ENCODE results near the gene BTBD9.
"Not testable (repeated sequence)": the region's sequence is repeated elsewhere in the genome, so short reads cannot be mapped to it uniquely, and the experiment has no call there.

BTBD9 gene

DNA sequence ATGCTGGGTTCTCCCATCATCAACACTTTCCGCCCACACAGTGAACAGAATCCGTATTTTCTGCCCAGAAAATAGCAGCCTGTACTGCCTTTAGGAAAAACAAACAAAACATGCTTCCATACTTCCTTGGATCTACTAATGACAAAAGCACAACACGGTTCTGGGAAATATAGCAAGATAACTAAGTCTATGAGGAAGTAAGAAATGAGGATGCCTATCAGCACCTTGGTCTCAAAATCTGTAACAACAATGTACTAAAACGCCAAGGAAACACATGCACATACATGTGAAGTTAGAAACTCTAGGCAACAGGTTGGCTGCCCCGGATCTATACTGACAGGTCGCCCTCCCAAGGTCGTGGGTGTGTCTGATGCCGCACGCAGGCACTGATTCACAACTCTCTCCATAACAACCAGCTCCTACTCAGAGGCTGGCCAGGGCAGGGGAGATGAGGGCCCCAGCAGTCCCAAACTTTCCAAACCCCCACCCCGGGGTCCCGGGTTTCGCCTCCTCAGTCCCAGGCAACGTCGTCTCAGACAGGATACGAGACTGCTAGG lies 710 bp downstream of the BTBD9 start:
- peak overlapping the region; percentile 94 for H3K4me3 ChIP-seq (replicated peaks; ENCODE audit: low read depth, low read length)
- peak; percentile 45 for DNase-seq (ENCODE audit: low read depth)
- TF ChIP-seq, protein P1, sequence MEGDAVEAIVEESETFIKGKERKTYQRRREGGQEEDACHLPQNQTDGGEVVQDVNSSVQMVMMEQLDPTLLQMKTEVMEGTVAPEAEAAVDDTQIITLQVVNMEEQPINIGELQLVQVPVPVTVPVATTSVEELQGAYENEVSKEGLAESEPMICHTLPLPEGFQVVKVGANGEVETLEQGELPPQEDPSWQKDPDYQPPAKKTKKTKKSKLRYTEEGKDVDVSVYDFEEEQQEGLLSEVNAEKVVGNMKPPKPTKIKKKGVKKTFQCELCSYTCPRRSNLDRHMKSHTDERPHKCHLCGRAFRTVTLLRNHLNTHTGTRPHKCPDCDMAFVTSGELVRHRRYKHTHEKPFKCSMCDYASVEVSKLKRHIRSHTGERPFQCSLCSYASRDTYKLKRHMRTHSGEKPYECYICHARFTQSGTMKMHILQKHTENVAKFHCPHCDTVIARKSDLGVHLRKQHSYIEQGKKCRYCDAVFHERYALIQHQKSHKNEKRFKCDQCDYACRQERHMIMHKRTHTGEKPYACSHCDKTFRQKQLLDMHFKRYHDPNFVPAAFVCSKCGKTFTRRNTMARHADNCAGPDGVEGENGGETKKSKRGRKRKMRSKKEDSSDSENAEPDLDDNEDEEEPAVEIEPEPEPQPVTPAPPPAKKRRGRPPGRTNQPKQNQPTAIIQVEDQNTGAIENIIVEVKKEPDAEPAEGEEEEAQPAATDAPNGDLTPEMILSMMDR (IDR thresholded peaks at IDR 0.05; ENCODE audit: low read length, missing control alignments), result no peak

DNA sequence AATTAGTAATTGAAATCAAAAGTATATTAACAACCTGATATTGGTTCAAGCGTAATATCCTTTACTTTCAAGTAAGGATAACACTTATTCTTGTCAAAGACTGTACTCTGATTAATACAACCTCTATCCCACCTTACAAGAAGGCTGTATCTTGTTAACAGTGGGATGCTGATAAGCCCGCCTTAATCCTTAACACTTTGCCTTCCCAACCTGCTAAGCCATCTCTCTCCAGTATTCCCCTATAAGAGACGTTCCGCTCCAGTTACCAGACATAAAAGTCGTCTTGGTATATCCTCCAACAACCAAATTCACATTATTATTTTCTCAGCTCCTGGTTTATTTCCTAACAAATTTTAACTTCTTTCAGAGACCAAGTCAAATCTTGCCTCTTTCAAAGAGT lies 2.0 kb downstream of the BTBD9 start:
- no peak overlapping the region for H3K4me3 ChIP-seq (replicated peaks; ENCODE audit: low read depth, low read length)
- DNase-seq (ENCODE audit: low read depth), result no peak
- TF ChIP-seq, protein P1 (IDR thresholded peaks at IDR 0.05; ENCODE audit: low read length, missing control alignments), result no peak

DNA sequence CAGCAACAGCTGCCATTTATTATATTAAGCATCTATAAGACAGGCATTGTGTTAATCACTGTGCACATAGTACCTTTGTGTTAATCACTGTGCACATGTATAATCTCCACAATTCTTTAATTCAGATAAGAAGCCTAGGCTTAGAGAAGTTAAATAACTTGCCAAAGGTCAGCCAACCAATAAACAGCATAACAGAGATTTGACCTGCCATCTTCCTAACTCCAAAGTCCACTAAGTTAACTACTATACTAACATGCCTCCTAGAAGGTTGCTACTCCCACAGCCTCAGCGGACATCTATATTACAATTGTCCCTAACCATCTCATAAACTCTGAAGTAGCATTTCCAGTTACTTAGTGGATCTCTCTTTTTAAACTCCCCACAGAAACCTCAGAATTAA lies 3.7 kb downstream of the BTBD9 start:
- no peak for DNase-seq (ENCODE audit: low read depth)
- TF ChIP-seq, protein P1 (IDR thresholded peaks at IDR 0.05; ENCODE audit: low read length, missing control alignments), result no peak
- H3K4me3 ChIP-seq (replicated peaks; ENCODE audit: low read depth, low read length), result no peak overlapping the region

DNA sequence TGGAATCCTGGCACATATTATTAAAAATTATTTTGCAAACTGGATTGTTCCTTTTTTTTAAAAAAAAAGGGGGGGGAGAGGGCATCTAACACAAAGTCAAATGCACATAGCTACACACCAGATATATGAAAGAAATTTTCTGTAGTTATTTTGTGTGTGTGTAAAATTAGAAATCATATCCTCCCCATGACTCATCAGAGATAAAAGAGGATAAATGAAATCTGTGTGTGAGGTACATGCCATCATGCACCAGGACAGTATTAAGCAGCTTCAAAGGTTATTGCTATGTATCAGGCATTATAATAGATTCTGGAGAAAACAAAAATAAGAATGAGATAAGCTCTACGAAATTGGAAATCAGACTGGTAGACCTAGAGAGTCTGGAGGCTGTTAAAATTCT lies 5.2 kb downstream of the BTBD9 start:
- DNase-seq (ENCODE audit: low read depth), result no peak
- TF ChIP-seq, protein P1 (IDR thresholded peaks at IDR 0.05; ENCODE audit: low read length, missing control alignments), result no peak
- H3K4me3 ChIP-seq (replicated peaks; ENCODE audit: low read depth, low read length), result no peak overlapping the region

DNA sequence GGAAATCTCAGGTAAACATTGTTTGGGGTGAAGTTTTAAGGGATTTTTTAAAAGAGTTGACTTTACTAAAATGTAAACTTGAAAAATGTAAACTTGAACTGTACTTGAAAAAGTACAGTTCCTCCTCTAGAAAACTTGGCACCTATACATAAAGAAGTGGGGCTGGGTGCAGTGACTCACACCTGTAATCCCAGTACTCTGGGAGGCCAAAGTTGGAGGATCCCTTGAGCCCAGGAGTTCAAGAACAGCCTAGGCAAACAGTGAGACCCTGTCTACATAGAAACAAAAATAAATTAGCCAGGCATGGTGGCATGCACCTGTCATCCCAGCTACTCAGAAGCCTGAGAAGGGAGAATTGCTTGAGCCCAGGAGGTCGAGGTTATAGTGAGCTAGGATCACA lies 7.2 kb downstream of the BTBD9 start:
- H3K4me3 ChIP-seq (replicated peaks; ENCODE audit: low read depth, low read length), result no peak overlapping the region
- no peak for DNase-seq (ENCODE audit: low read depth)
- TF ChIP-seq, protein P1 (IDR thresholded peaks at IDR 0.05; ENCODE audit: low read length, missing control alignments), result no peak

DNA sequence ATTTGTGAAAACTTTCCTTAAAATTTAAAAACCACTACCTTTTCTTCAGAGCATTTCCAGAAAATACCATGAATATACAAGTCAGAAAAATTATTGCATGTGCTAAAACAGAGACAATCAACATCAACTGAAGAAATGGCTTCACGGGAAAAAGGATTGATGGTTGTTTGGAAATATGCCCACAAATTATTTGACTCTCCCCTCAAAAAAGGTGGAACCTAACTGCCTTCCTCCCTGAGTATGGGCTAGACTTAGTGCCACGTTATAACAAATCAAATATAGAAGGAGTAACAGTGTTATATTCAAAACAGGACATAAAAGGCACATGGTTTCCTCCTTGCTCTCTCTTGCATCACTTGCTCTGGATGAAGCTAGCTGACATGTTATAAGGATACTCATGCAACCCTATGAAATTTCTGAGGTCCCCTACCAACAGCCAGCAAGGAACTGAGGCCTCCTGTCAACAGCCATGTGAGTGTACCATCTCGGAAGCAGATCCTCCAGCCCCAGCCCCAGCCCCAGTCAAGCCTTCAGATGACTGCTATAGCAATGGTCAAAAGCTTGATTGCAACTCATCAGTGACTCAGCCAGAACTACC lies 8.4 kb downstream of the BTBD9 start:
- H3K4me3 ChIP-seq (replicated peaks; ENCODE audit: low read depth, low read length), result no peak overlapping the region
- TF ChIP-seq, protein P1 (IDR thresholded peaks at IDR 0.05; ENCODE audit: low read length, missing control alignments), result no peak
- no peak for DNase-seq (ENCODE audit: low read depth)

DNA sequence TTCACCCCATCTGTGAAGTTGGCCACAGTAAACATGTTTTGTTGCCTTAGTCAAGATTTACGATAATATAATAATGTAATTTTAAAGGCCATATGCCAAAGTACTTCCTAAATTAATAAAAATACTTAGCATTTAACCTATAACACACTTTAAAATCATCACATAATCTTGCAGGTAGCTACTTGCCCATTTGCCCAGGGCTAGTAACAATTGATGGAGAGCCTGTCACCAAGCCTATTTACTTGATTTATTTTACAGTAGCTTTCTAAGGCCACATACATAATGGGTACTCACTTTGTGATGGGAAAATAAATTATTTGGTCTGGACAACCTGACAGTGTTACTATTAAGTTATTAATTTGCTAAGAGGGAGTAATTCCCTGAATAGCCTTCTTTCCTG lies 14.5 kb downstream of the BTBD9 start:
- H3K4me3 ChIP-seq (replicated peaks; ENCODE audit: low read depth, low read length), result no peak overlapping the region
- TF ChIP-seq, protein P1 (IDR thresholded peaks at IDR 0.05; ENCODE audit: low read length, missing control alignments), result no peak
- no peak for DNase-seq (ENCODE audit: low read depth)

DNA sequence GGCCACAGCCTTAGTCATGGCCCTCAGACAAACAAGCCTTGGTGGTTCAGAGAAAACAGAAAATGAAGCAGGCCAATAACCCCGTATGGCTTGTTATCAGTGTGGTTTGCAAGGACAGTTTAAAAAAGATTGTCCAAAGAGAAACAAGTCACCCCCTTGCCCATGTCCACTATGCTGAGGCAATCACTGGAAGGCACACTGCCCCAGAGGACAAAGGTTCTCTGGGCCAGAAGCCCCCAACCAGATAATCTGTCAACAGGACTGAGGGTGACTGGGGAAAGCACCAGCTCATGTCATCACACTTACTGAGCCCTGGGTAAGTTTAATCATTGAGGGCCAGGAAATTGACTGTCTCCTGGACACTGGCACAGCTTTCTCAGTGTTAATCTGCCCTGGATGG lies 20.4 kb downstream of the BTBD9 start:
- DNase-seq (ENCODE audit: low read depth), result not testable (repeated sequence)

DNA sequence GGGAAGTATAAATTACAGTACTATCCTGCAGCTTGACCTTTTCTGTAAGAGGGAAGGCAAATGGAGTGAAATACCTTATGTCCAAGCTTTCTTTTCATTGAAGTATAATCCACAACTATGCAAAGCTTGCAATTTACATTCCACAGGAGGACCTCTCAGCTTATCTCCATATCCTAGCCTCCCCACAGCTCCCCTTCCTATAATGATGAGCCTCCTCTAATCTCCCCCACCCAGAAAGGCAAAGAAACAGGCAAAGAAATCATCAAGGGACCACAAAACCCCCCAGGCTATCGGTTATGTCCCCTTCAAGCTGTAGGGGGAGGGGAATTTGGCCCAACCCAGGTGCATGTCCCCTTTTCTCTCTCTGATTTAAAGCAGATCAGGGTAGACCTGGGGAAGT lies 21.4 kb downstream of the BTBD9 start:
- not testable (repeated sequence) for H3K4me3 ChIP-seq (replicated peaks; ENCODE audit: low read depth, low read length); DNase-seq (ENCODE audit: low read depth)

More for the DNA sequence above, 20.4 kb downstream of the BTBD9 start:
- not testable (repeated sequence) for H3K4me3 ChIP-seq (replicated peaks; ENCODE audit: low read depth, low read length)

Data from fibroblast of pulmonary artery (primary cell).